HG03108 (cell line): ENCODE data around the gene VSIG1.

Source experiments
- ATAC-seq: cut with Tn5 transposase; IDR thresholded peaks from one replicate; pipeline ENCODE4 v1.9.1; 2021; ENCODE audit warnings: moderate library complexity; ENCODE audit not compliant: unreplicated experiment

The VSIG1 gene

DNA sequence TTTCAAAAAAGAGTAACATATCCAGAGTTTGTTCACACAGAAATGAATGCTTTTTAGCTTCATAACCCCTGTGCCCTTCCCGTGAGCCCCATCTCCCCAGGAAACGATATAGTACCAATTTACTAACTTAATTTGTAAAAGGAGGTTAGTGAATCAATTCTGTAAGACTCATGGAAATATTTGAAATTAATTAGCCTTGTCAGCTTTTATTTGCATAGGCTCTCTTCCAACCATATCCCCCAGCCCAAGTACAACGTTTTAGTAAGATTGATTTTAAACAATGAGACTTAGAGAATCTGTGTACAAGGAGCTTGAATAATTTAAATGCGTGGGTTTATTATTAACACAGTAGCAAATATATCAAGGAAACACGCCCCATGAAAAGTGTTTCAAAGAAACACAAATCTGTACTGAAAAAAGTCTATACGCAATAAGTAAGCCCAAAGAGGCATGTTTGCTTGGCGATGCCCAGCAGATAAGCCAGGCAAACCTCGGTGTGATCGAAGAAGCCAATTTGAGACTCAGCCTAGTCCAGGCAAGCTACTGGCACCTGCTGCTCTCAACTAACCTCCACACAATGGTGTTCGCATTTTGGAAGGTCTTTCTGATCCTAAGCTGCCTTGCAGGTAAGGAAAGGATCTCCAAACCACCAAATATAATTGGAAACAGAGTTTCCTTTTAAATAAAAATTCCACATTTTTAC is at the start of gene VSIG1:
VSIG1 (plus strand) TSS at position 512 of the 703 bp plus-strand sequence; CDS start at position 578, 66 bp downstream.
- no peak for ATAC-seq

DNA sequence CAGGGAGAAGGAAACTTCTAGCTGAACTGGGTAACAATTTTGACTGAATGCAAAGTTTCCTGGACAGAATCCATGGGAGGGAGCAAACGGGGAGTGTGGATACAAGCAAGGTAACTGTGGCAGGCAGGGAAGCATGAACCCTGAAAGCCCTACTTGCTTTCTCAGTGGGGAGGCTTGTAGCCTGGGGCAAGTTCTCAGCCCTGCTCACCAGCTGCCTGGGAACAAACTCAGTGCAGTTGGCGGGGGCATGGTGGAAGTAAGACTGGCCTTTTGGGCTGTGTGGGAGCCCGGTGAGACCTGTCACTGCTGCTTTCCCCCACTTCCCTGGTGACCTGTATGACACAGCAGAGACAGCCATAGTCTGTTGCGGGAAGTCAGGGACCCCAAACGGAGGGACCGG is 48.7 kb upstream of the VSIG1 start:
- ATAC-seq: no peak

GRCh38 chrX:108000751-108001150 is 44.1 kb upstream of the VSIG1 start:
- no peak for ATAC-seq

GRCh38 chrX:108001218-108001814 is 43.5 kb upstream of the VSIG1 start:
- ATAC-seq: no peak

- ATAC-seq: no peak
Observed at GRCh38 chrX:108018656-108019381, 26.0 kb upstream of the VSIG1 start.

GRCh38 chrX:108019382-108019875 is 25.4 kb upstream of the VSIG1 start:
- no peak for ATAC-seq

DNA sequence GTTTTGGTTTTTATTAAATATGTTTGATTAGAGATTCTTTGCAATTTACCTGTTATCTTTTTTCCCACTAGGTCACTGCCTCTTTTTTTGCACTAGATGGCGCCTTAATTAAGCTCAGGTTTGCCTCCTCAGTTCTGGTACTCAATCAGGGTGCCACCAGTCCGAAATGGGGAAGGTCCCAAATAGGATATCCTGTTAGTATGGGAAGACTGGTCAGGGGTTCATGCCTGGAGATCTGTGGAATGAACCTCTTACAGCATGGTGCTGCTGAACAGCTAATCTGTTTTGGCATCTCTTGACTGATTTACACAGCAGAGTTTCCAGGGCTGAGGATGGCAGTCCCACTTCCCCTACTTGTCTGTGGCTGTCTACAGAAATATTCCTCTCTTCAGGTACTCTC is 24.2 kb upstream of the VSIG1 start:
- ATAC-seq: no peak

DNA sequence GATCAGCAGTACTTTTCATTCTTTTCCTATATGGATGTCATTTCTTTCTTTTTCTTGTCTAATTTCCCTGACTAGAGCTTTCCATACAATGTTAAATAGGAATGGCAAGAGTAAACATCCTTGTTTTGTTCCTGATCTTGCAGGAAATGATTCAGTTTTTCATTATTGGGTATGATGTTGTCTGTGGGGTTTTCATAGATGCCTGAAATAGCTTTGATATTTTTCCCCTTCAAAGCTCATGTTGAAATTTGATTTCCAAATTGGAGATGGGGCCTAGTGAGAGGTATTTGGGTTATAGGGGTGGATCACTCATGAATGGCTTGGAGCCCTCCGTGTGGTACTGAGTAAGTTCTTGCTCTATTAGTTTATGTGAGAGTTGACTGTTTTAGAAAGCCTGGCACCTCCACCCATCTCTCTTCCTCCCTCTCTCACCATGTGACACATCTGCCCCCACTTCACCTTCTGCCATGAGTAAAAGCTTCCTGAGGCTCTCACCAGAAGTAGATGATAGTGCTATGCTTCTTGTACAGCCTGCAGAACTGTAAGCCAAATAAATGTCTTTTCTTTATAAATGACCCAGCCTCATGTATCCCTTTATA is 22.3 kb upstream of the VSIG1 start:
- no peak for ATAC-seq

DNA sequence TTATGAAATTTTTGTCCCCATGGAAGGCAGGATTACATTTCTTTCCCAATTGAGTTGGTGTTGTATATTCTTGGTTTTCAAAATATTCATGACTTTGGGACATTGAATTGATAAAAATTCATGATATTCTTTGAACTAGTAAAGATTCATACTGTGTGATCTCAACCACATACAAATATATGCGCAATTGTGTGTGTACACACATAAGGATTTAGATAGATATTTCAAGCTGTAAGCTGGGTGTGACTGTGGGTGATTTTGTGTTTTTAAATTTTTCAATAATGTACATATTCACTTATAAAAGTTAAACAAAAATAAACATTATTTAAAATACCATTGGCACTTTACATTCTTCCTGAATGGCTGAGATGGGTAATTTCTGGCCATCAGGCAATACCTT is 19.5 kb upstream of the VSIG1 start:
- no peak for ATAC-seq

GRCh38 chrX:108025954-108026600 is 18.8 kb upstream of the VSIG1 start:
- ATAC-seq: no peak

DNA sequence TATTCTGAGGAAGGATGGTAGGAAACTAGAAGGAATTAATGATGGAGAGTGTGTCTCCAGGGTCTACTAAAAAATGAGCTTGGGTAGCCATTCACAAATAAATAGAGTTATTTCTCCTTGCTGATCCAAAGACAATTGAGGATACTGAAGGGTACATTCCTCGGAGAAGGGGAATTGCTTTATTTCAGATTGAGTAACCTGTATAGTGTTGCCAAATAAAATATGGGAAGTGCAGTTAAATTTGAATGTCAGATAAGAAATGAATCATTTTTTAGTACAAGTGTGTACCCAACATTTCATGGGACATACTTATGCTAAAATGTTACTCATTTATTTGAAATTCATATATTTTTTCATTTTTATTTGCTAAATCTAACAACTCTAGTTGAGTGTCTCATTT is 16.0 kb upstream of the VSIG1 start:
- no peak for ATAC-seq

GRCh38 chrX:108029928-108030711 is 14.7 kb upstream of the VSIG1 start:
- ATAC-seq: no peak

DNA sequence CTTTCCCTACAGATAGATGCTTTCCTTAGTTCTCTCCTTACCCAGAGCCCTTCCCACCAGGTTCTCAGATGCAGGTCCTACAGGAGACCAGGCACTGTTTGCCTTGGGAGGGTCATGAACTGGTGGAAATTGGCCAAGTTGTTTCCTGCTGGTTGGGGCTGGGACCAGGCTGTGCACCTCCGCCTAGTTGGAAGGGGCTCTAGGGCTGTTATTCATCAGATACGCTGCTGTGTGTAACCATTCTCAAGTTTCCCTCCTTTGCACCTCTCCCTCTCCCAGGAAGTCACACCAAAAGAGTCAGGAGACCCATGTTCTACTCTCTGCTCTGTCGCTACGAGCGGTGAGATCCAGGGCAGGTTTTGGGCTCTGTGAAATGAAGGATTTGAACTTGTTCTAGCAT is 11.9 kb upstream of the VSIG1 start:
- no peak for ATAC-seq

- no peak for ATAC-seq
Observed at GRCh38 chrX:108033890-108034289, 11.0 kb upstream of the VSIG1 start.

DNA sequence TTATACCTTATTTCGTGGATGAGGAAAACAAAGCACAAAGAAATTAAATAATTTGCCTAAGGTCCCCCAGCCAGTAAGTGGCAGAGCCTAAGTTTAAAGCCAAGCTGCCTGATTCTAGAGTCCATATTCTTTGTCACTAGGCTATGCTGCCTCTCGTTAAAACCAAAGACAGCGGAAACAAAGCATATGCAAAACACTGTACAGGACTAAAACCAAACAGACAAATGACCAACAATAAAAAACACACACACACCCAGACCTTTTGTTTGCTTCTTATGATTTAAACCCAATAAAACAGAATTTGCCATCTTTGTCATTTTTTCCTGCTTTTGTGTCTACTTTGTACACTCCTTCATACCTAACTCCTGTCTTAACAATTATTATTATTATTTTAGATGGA is 10.1 kb upstream of the VSIG1 start:
- ATAC-seq: no peak

DNA sequence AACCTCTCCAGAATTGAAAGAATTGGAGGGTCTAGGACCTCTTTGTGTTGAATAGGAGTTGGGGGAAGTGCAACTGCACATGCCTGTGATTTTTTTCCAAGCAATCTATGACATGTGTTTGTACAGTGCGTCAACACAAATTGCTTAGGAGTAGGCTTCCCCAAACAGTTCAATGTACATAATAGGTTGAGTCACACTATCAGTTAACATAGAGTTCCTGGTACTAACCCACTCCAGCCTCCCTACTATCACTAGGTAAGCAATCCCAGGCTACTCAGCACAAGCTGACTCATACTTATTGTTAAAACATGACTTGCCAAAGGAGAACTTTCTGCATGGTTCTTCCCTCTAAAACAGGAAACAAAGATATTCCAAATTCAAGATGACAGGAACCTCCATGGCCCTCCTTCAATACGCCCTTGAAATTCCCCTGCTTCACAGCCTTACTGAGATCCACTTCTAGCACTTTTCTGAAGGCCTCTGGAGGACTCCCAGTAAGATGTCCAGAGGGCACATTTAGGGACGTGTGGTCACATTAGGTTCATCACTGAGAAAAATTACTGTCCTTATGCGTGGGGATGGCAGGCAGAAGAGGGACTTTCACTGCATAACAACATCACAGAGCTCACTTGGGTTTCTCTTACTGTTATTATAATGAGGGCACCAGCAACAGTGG is 8.4 kb upstream of the VSIG1 start:
- ATAC-seq: no peak

DNA sequence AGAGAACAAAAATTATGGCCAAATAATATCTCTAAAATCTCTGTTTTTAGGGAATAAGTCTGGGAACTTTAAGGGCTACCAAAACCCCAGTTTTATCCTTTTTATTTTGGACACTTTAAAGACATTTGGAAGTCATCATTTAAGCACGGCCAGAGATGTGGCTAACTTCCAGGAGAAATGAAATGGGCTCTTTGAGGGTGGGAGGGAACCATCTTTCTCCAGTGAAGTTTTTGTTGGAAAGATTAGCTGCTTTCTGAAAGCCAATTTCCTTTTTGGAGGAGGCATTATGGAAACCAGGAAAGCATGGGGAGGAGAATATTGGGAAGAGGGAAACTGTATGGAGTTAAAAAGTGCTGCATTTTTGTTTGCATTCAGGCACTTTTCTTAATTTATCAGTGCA is 4.8 kb downstream of the VSIG1 start:
- ATAC-seq: no peak

GRCh38 chrX:108053218-108053617 is 8.4 kb downstream of the VSIG1 start:
- no peak for ATAC-seq

DNA sequence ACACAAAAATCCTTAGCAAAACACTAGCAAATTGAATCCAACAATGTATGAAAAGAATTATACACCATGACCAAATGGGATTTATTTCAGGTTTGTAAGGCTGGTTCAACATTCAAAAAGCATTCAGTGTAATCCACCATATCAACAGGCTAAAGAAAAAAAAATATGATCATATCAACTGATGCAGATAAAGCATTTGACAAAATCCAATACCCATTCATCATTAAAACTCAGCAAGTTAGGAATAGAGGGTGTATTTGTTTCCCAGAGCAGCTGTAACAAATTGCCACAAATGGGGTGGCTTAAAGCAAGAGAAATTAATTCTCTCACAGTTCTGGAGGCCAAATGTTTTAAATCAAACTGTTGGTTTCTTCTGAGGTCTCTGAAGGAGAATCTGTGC is 10.7 kb downstream of the VSIG1 start:
- no peak for ATAC-seq

DNA sequence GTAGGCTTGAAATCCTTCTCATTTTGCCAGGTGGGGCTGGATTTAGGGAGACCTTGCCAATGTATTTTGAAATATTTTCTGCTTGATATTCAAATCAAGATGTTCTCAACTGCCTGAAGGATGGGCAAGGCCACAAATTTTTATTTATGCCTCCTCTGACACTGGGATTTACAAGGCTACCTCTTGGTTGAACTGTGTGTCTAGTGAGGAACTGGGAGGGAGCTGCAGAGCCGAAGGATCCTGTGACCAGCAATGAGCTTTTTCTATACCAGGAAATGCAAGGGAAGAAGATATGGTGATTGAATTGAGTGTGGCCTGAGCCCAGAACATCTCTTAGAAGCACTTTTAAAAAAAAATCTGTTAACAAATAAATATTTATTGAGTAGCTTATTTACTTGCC is 14.9 kb downstream of the VSIG1 start:
- no peak for ATAC-seq
